HG03432 (cell line): ENCODE data around the gene PI4KA.
"Not testable (repeated sequence)": the region's sequence is repeated elsewhere in the genome, so short reads cannot be mapped to it uniquely, and the experiment has no call there.

Experiments used
- ATAC-seq: cut with Tn5 transposase; IDR thresholded peaks from one replicate; pipeline ENCODE4 v1.9.1; 2021; ENCODE audit warnings: mild to moderate bottlenecking, moderate library complexity; ENCODE audit not compliant: unreplicated experiment

The PI4KA gene

GRCh38 chr22:20671409-20672081 lies 187.1 kb downstream of the PI4KA start:
- no peak for ATAC-seq

- not testable (repeated sequence) for ATAC-seq
Measured at GRCh38 chr22:20670457-20671261, 188.0 kb downstream of the PI4KA start.

DNA sequence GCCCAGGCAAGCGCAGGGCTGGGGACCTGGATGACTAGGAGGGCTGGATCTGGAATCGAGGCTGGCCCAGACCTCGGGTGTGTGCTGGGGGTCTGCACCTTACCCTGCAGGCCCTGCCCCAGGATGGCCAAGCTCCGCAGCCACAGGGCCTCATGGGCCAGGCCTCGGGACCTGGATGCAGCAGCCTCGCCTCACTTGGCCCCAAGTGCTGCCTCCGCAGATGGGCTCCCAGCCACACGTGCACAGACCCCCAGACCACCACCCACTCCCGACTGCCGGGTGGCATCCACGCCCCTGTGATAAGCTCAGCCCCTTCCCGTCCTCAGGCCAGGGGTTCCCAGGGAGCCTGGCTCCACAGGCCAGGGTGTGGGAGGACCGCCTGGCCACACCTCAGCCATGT lies 188.7 kb downstream of the PI4KA start:
- ATAC-seq: not testable (repeated sequence)

GRCh38 chr22:20669471-20669870 lies 189.1 kb downstream of the PI4KA start:
- ATAC-seq: not testable (repeated sequence)

- not testable (repeated sequence) for ATAC-seq
Measured at GRCh38 chr22:20668769-20669168, 189.8 kb downstream of the PI4KA start.

GRCh38 chr22:20668226-20668625 lies 190.4 kb downstream of the PI4KA start:
- ATAC-seq: not testable (repeated sequence)

DNA sequence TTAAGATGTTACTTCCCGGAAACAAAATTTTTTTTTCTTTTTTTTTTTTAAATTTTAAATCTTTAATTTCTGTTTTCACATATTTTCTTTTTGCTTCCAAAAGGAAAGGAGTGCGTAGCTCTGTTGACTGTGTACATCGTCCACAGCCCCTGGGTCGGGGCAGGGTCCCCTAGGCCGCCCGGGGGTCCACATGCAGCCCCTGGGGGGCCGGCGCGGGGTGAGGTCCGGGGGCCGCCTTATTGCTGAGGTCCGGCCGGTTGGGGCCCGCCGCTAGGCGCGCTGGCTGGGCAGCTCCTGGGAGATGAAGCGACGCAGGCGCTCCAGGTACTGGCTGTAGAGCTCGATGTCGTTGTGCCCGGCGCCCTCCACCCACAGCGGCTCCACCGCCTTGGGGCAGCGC lies 191.1 kb downstream of the PI4KA start:
- not testable (repeated sequence) for ATAC-seq

DNA sequence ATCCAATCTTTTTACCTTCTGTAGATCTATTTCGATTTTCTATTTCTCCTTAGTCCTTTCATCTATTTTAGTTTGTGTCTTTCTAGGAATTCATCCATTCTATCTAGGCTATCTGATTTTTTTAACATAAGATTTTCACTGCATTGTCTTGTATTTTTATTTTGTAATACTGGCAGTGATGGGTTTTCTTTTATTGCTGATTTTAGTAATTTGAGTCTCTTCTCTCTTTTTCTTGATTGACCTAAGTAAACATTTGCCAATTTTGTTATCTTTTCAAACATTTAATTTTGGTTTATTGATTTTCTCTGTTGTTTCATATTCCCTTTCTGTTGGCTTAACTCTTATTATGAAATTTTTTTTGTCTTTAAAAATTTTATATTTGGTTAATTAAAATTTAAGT lies 192.1 kb downstream of the PI4KA start:
- no peak for ATAC-seq

DNA sequence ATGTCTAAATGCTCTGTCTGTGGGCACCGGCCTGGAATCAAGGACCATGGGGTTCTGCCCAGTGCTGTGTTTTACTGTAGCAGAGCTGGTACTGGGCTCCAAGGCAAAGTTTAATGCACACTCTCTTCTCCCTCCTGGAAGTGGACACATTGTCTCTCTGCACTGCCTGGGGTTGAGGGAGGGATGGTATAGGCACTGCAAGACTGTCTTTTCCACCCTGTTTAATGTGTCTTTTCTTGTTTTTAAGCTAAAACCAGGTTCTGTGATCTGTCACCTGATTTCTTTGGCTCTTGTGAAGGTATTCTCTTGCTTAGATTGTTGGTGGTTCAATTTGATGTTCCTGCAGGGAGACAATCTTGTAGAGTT lies 194.0 kb downstream of the PI4KA start:
- ATAC-seq: no peak

DNA sequence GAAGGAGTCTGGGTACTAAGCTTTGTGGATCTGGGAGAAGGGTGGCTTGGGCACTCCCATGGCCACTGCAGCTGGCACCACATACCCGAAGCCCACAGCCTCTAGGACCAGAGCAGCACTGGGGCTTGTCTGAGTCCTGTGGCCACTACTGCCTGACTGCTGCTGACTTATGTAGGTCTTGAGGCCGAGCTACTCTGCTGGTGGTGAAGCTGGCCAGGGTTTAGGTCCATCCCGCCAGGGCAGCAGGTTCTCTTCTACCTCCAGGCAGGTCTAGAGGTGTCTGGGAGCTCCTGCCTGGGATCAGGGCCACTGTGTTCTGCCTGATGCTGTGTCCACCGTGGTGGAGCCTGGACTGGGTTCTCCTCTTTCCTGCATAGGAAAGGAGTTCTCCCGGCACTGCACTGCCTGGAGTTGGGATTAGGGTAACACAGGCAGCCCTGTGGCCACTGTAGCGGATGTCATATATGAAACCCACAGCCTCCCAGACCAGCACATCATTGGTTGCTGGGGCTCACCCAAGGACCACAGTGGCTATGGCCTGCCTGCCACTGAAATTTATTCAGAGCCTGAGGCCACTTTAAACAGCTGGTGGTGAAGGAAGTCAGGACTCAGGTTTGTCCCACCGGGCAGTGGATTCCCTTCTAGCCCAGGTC lies 194.5 kb downstream of the PI4KA start:
- ATAC-seq: no peak

DNA sequence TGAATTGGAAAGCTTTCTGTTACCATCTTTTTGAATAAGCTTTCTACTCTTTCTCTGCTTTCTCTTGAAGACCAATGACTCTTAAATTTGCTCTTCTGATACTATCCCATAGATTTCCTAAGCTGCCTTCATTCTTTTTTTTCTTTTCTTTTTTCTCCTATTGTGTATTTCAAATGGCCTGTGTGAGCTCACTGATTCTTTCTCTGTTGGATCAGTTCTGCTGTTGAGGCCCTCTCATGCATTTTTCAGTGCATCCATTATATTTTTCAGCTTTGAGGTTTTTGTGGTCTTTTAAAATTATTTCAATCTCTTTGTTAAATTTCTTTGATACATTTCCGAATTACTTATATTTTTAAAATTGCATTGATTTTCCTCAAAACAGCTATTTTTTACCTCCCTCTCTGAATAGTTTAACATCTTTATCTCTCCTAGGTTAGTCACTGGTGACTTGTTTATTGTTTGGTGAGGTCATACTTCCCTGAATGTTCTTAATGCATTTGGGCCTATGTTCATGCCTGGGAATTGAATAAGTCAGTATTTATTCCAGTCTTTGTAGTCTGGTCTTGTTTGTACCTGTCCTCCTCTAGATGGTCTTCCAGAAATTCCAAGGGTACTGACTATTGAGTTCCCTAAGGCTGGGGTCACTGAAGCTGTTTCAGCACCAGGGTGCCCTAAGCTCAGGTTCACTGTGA lies 195.3 kb downstream of the PI4KA start:
- ATAC-seq: no peak

DNA sequence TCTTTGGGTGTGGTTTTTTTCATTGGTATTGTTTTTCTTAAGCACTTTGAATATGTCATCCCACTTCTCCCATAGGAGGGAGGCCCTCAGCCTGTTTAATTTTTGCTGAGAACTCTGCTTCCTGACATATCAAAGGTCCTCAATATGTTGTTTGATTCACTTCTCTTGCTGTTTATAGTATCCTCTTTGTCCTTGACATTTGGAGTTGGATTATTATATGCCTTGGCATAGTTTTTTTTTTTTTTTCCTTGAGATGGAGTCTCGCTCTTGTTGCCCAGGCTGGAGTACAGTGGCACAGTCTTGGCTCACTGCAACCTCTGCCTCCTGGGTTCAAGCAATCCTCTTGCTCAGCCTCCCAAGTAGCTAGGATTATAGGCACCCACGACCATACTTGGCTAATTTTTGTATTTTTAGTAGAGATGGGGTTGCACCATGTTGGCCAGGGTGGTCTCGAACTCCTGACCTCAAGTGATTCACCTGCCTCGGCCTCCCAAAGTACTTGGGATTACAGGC lies 196.0 kb downstream of the PI4KA start:
- ATAC-seq: not testable (repeated sequence)

- no peak for ATAC-seq
Measured at GRCh38 chr22:20661473-20661872, 197.1 kb downstream of the PI4KA start.

GRCh38 chr22:20660441-20661054 lies 198.1 kb downstream of the PI4KA start:
- no peak for ATAC-seq

DNA sequence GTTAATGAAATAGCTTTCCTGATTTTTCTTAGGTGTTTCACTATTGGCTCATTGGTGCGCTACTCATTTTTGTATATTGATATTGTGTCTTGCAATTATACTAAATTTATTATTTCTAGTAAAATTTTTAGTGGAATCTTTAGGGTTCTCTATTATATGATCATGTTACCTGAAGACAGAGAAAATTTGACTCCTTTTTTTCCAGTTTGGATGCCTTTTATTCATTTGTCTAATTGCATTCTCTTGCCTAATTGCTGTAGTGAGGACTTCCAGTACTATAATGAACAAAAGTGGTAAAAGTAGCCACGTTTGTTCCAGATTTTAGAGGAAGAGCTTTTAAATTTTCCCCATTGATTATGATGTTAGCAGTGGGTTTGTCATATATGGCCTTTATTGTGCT lies 198.7 kb downstream of the PI4KA start:
- no peak for ATAC-seq

DNA sequence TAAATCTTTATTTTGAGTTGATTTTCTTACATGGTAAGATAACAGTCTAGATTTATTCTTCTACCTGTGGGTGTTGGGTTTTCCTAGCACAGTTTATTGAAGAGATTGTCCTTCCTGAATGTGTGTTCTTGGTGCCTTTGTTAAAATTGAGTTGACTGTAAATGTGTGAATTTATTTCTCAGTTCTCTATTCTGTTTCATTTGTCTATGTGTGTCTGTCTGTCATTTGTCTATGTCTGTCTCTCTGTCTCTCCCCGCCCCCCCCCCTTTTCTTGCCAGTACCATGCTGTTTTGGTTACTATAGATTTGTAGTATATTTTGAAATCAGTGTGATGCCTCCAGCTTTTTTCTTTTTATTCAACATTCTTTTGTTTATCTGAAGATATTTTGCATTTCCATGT lies 199.4 kb downstream of the PI4KA start:
- no peak for ATAC-seq

DNA sequence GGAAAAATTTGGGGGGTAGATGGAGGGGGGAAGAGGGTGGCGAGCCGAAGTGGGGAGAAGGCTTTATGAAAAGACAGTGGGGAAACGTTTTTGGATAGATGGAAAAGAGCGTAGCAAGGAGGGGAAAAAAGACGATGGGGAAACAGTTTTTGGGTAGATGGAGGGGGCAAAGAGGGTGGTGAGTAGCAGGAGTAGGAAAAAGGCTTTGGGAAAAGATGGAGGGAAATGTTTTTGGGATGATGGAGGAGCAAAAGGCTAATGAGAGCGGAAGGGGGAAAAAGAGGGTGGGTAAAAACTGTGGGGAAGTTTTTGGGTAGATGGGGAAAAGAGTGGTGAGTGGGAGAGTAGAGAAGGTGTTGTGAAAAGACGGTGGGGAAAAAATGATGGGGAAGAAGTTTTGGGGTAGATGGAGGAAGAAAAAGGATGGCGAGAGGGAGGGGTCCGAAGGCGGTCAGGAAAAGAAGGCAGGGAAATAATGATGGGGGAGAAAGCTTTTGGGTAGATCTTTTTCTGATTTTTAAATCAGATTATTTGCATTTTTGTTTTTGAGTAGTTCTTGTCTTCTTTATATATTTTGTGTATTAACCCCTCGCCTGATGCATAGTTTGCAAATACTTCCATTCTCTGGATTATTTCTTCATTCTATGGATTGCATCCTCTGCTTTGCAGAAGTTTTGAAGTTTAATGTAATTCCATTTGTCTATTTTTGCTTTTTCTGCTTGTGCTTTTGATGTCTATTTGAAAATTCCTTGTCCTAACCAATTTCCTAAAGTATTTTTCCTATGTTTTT lies 200.0 kb downstream of the PI4KA start:
- no peak for ATAC-seq

DNA sequence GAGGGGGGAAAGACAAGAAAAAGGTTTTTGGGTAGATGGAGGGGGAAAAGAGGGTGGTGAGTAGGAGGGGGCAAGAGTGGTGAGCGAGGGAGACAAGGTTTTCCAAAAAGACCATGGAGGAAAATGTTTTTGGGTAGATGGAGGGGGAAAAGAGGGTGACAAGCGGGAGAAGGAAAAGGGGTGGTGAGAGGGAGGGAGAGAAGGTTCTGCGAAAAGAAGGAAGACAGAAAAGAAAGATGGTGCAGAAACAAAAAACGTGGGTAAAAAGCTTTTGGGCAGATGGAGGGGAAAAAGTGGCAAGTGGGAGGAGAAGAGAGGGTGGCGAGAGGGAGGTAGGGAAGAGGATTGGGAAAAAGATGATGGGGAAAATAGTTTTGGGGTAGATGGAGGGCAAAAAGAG lies 200.6 kb downstream of the PI4KA start:
- ATAC-seq: no peak
